Measurements from ENCODE around the gene GMDS.
A peak's percentile ranks its signal among the peaks of the same experiment; 100 is the strongest.

Gene GMDS

DNA sequence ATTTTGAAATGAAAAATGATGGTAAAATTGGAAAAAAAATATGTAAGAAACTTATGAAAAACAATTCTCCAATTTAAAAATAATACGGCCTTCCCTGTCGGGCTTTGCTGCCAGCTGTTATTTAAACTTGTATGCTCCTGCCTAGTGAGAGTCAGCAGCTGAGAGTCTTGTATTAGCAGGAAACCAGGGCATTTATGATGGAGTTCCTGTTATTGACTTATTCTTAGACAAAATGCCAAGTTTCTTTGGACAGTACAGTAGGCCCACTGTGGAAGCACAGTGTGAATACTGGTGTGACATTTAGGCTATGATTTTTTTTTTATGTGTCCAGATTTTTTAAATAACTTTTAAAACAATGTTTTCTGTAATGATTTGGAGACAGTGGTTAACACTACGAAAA, 42.1 kb downstream of the GMDS start:
- DNase-seq: no peak

DNA sequence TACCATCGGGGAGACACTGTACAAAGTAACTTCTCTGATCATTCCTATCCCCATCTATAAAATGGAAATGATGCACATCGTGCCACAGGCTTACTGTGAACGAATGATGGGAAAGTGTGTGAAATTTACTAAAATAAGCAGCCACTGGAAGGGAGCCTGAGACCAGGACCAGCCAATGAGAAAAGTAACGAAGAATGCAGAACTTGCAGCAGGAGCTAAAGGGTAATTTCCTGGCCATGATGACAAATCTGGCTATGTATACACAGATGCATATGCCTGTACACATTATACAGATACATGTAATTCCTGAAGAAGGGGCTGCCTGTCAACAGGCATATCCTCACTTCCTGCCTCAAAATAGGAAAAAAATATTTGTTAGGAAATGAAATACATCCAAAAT, 47.4 kb downstream of the GMDS start:
- DNase-seq: no peak

- DNase-seq: no peak
These were observed 48.2 kb downstream of the GMDS start for GRCh38 chr6:2197177-2197671.

DNA sequence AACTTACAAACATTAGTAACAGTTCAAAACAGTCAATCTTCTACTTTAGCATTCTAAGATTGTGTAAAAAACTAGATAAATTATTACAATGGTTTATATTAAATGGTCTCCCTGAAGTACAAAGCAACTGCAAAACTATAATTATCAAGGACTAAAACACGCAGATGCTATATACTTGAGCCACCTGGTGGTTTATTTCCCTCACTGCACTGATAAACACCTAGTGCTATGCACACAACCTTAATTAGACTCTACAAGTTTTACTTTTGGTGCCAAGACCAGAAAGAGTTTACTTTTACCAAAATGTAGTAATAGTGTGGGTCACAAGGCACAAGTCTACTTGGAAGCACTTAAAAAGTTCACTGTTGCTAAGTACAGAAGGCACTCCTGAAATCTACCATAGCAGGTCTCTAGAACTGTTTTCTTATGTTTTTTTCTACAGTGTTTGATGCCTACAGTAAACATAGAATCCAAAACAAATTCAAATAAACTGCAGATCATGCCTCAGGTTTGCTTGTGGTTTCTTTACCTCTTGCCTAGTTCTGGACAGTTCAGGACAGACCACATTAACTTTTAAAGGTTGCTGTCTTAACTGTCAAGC, 49.2 kb downstream of the GMDS start:
- peak; percentile 6 to 11 for DNase-seq

DNA sequence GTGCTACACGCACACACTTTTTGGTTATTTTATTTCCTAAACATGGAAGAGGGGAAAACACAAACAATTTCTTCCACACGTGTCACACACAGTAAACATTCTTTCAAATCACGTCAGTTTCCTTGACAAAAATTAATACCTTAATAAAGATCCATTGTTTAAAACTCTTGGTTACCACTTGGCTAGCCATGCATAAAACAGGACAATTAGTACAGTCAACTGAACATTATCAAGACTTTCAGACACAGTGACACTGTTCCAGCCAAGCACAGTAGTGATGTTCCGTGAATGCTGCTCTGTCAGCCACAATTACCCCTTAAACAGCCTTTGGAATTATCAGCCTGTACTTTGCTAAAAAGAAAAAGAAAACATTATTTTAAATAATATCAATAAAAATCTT, 50.8 kb downstream of the GMDS start:
- no peak for DNase-seq

- no peak for DNase-seq
These were observed 51.5 kb downstream of the GMDS start for GRCh38 chr6:2193931-2194330.

DNA sequence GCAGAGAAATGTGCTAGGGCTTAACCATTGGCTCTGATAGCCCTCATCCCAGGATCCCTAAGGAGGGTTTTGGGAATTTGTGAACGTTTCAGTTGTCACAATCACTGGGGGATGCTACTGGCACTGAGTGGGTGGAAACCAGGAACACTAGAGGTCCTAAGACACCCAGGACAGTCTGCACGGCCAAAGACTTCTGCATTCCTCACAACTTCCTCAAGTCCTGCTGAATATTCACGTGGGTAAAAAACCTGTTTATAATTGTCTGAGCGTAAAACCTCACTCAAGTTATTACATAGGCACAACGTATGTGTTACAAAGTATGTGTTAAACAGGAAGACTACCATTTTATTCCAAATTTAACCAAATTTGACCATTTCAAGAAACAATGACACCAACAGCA, 52.4 kb downstream of the GMDS start:
- DNase-seq: no peak

DNA sequence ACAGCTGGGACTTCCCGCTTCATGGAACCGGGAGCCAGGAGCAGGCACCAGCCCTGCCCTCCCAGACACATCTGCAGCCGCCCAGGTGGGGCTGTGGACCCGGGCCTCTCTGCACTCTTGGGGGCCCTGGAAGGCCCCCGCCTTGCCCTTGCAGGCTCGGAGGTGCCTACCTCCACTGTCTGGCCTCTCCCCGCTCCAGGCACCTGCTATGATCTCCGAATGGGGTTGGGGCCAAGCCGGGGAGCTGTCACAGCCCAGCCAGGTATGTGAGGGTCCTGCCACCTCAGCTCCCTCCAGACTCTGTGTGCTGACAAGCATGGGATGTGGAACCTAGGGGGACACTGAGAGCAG, 54.0 kb downstream of the GMDS start:
- DNase-seq: no peak

- no peak for DNase-seq
These were observed 54.6 kb downstream of the GMDS start for GRCh38 chr6:2190661-2191389.

GRCh38 chr6:2188856-2189384, 56.5 kb downstream of the GMDS start:
- DNase-seq: no peak

- DNase-seq: no peak
These were observed 57.0 kb downstream of the GMDS start for GRCh38 chr6:2188397-2188796.

DNA sequence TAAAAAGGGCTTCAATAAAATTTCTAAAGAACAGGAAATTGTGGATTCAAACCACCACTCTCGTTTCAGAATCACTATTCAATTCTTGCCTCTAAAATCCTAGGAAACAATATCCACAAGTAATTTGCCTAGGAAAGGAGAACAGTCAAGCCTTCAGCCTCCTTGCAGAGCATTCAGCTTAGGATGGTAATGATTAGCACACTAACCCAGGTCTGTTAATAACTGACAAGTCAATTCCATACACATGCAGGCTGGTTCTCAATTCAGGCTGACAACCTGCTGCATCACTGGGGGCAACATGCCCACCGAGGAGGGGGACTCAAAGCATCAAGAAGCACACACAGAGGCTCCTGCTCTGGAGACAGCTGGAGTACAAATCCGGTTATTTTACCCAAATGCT, 57.6 kb downstream of the GMDS start:
- no peak for DNase-seq

DNA sequence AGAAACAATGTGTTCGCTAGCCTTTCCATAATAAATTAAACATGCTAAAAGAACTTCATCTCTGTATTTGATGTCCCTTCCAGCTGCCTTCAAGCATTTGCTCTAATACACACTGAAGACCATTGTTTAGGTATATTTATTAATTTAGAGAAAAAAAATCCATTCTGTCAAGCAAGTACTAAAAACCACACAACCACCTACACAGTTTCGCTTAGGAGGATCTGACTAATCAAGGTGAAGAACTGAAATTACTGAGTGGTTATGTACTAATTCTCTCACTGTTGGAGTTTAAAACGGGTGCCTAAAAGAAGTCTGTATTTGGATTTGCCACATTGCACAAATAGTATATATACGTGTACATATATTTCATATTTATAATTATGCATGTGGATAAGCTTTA, 58.9 kb downstream of the GMDS start:
- DNase-seq: no peak

GRCh38 chr6:2185466-2185865, 59.9 kb downstream of the GMDS start:
- no peak for DNase-seq

DNA sequence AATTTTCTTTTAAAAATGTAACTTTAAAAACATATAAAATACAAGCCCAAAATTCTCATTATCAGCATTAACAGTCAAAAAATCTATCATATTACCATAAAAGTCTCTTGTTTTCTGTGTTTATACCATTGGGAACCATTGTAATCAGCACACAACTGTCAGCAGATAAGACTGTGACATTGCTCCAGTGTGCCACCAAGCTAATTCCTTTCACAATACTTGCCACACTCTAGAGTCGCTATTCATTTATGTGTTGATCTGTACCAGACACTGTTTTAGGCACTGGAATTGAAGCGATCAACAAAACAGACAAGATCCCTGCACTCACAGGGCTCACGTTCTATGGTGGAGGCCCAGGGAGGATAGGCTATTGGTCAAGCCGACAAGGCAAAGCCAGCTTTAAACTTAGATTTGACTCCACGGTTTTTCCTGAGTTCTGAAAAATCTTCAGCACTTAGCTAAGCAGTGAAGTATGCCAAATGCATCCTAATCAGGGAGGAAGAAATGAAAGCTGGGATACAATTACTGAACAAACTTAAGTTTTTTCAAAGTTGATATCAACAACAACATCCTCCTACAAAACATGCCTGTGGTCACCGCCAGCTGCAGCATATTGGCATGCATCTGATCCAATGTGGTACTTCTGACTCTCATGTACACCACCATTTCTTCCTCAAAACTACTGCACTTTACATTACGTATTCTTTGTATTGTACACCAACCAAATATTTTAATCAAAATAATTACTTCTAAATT, 60.5 kb downstream of the GMDS start:
- no peak for DNase-seq

GRCh38 chr6:2183752-2184151, 61.7 kb downstream of the GMDS start:
- DNase-seq: no peak

GRCh38 chr6:2183246-2183645, 62.2 kb downstream of the GMDS start:
- DNase-seq: no peak

DNA sequence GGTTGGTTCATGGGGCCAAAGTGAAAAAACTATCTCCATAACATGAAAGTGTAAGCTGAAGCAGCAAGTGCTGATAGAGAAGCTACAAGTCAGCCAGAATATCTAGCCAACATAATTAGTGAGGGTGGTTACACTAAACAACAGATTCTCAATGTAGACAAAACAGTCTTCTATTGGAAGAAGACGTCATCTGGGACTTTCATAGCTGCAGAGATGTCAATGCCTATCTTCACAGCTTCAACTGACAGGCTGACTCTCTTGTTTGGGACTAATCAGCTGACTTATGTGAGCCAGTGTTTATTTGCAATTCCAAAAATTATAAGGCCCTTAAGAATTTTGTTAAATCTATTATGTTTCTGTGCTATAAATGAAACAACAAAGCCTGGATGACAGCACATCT, 63.2 kb downstream of the GMDS start:
- no peak for DNase-seq

DNA sequence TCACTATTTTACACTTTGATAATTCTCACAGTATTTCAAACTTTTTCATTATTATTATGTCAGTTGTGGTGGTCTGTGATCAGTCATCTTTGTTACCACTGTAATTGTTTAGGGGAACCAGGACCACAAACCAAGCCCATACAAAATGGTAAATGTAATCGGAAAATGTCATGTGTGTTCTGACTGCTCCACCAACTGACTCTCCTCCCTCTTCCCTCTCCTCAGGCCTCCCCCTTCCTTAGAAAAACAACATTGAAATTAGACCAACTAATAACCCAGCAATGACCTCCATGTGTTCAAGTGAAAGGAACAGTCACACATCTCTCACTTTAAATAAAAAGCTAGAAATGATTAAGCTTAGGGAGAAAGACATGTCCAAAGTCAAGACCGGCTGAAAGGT, 63.8 kb downstream of the GMDS start:
- DNase-seq: no peak

DNA sequence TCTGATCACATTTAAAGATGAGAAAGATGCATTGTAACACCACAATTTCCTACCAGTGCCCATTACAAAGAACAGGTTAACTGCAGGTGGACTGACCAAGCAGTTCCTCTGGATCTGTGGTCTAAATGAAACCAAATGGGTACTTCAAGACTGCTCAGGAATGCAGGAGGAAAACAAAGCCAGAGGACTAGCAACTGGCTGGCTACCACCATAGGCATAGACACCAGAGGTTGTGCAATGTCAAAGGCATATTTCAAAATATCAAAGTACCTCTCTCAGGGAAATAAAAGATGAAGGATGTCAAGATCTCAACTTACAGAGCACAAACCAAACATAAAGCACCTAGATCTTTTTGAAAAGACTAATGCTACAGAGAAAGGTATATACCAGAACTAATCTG, 65.5 kb downstream of the GMDS start:
- DNase-seq: no peak

- DNase-seq: no peak
These were observed 66.2 kb downstream of the GMDS start for GRCh38 chr6:2179241-2179640.

- no peak for DNase-seq
These were observed 67.3 kb downstream of the GMDS start for GRCh38 chr6:2178125-2178524.

DNA sequence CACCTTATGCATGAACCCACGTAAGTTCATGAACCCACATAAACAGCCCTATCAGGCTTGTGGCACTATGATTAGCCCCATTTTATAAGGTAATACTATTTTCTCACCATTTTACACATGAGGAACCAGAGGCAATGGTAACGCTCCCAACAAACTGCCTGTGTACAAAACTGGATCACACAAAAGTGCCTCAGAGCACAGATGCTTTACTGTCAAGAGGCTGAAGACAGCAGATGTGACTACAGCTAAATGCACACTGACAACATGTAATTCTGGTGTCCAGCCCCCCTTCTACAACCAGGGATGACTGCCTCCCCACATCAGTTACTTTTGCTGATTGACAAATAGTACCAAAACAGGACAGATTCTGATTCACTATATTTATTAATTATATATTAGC, 69.6 kb downstream of the GMDS start:
- no peak for DNase-seq

Measured in activated CD4-positive, alpha-beta T cell treated with anti-CD3 and anti-CD28 coated beads, Interleukin-2, amount 50 U/mL, for 4 hours (primary cell).